GM12865 (cell line): Measurements from ENCODE around the gene PCNT.
"Not testable (repeated sequence)": the region's sequence is repeated elsewhere in the genome, so short reads cannot be mapped to it uniquely, and the experiment has no call there.

Experiments used
- DNase-seq: peaks from one replicate; pipeline ENCODE4 v3.0.0; 2010; ENCODE audit warnings: low read depth
- H3K4me3 ChIP-seq: 2 replicates; pipeline ENCODE4 v1.5.1; 2011; ENCODE audit warnings: mild to moderate bottlenecking, low read depth, low read length, control low read depth
- CTCF ChIP-seq: IDR thresholded peaks from 2 replicates; pipeline ENCODE4 v1.5.1; 2011; ENCODE audit warnings: low read length, control low read depth, low read depth, inconsistent platforms; ENCODE audit not compliant: insufficient read depth; ENCODE audit errors: missing control alignments

Gene PCNT

GRCh38 chr21:46441961-46442498, 118.1 kb downstream of the PCNT start:
- H3K4me3 ChIP-seq, result no peak overlapping the region
- no peak for TF ChIP-seq CTCF
- DNase-seq, result no peak

DNA sequence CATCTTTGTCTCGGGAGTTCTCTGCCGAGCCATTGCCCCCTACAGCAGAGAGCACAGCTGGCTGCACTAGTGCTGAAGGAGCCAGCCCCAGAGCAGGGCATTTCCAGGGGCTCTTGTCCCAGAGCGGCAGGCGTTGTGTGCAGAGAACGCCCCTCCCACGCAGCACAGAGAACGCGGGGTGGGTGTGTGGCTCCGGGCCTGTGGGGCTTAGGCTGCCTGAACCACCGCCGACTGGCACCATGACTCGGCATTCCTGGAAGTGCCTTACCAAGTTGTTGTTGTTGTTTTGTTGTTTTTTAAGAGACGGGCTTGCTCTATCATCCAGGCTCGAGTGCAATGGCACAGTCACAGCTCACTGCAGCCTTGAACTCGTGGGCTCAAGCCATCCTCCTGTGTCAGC, 119.0 kb downstream of the PCNT start:
- DNase-seq, result no peak
- no peak overlapping the region for H3K4me3 ChIP-seq
- no peak for TF ChIP-seq CTCF

DNA sequence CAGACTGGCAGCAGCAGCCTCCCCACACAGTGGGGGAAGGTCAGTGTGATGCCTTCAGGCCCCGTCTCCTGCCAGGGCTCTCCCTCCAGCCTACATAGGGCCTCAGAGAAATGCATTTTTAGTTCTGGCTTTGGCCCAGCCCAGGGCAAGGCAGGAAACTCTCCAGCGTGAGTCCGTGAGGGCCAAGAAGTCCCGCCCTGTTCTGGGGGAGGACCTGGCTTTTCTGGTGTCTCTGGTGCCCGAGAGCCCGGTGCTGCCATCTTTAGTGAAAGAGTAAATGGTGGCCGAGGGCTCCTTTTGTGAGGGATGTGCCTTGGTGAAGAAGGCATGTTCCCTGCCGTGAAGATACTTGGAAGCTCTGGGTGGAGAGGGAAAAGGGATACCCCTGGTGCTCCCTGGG, 120.0 kb downstream of the PCNT start:
- no peak for DNase-seq
- H3K4me3 ChIP-seq, result no peak overlapping the region
- no peak for TF ChIP-seq CTCF

GRCh38 chr21:46448108-46448507, 124.2 kb downstream of the PCNT start:
- no peak for DNase-seq
- no peak for TF ChIP-seq CTCF
- H3K4me3 ChIP-seq, result no peak overlapping the region

- H3K4me3 ChIP-seq, DNase-seq: not testable (repeated sequence)
Observed at GRCh38 chr21:46448855-46449254, 124.9 kb downstream of the PCNT start.

DNA sequence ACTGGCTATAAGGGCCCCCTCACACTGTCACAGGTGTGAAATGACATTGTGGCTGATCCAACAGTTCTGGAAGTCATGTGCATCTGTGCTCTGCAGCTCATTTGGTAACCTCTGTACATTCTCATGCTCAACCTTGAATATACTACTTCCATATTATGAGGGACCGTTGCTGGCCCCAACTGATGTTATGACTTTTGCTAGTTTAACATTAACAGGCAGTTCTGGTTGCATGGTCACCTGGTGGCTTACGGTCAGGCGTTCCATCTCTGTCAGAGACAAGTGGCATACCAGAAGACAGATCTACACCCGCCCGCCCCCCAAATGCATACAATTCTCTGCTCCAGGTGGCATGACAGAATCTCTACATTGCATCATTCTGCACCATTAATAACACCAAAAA, 128.8 kb downstream of the PCNT start:
- no peak for DNase-seq
- no peak for TF ChIP-seq CTCF
- no peak overlapping the region for H3K4me3 ChIP-seq

- no peak overlapping the region for H3K4me3 ChIP-seq
- no peak for TF ChIP-seq CTCF
- no peak for DNase-seq
Observed at GRCh38 chr21:46454142-46454541, 130.2 kb downstream of the PCNT start.
